Neural cell (in vitro differentiated cells): ENCODE measurements around the gene SLC4A9.

Source experiments
- EZH2 ChIP-seq: fragments of 200-600, 300-800 bp; shearing (Covaris generic), sonication (generic); IDR thresholded peaks from 2 replicates; pipeline ENCODE4 v1.6.1; 2014; ENCODE audit warnings: antibody characterized with exemption, low read length, borderline replicate concordance, mild to moderate bottlenecking; ENCODE audit not compliant: insufficient read depth, poor library complexity, severe bottlenecking
- MXI1 ChIP-seq: fragments of 450-650 bp; conservative IDR thresholded peaks from 2 replicates; pipeline ENCODE4 v1.6.1; 2014; ENCODE audit warnings: antibody characterized with exemption, mild to moderate bottlenecking; ENCODE audit not compliant: poor library complexity, severe bottlenecking
- TAF1 ChIP-seq: IDR thresholded peaks from 2 replicates; pipeline ENCODE4 v1.6.1; 2012; ENCODE audit warnings: low read depth
- TF ChIP-seq, protein P1 (sequence below): fragments of 450-650 bp; IDR thresholded peaks from 2 replicates; pipeline ENCODE4 v1.5.1; 2014; ENCODE audit warnings: antibody characterized with exemption, mild to moderate bottlenecking, moderate library complexity; ENCODE audit not compliant: poor library complexity, severe bottlenecking

DNA sequence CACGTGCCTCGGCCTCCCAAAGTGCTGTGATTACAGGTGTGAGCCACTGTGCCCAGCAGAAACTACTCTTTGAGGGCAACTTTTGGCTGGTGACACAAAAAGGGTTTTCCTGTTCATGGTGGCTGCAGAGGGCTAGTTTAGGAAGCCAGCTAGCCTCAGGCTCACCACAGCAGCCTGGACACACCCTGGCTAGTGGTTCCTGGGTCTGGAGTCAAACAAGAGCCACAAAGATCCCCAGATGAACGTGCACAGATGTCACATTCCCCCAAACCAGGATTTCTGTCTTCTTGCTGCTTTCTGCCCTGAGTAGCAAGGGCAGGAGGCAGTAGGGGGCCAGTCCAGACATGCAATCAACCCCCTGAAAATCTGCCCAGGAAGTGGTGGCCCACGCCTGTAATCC, 20.4 kb upstream of the SLC4A9 start:
- TF ChIP-seq, protein P1, sequence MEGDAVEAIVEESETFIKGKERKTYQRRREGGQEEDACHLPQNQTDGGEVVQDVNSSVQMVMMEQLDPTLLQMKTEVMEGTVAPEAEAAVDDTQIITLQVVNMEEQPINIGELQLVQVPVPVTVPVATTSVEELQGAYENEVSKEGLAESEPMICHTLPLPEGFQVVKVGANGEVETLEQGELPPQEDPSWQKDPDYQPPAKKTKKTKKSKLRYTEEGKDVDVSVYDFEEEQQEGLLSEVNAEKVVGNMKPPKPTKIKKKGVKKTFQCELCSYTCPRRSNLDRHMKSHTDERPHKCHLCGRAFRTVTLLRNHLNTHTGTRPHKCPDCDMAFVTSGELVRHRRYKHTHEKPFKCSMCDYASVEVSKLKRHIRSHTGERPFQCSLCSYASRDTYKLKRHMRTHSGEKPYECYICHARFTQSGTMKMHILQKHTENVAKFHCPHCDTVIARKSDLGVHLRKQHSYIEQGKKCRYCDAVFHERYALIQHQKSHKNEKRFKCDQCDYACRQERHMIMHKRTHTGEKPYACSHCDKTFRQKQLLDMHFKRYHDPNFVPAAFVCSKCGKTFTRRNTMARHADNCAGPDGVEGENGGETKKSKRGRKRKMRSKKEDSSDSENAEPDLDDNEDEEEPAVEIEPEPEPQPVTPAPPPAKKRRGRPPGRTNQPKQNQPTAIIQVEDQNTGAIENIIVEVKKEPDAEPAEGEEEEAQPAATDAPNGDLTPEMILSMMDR = no peak
- no peak for TF ChIP-seq MXI1
- no peak for TF ChIP-seq EZH2
- TF ChIP-seq TAF1 = no peak
